ENCODE results near the gene ZEB1. TPM values are rescaled to one million over a fixed set of nuclear protein-coding genes. Genes with fewer than 3 reads are reported as not detected.
"Not testable (repeated sequence)": the region's sequence is repeated elsewhere in the genome, so short reads cannot be mapped to it uniquely, and the experiment has no call there.

Gene ZEB1
- total and polyA plus RNA-seq, 2 of the 4 experiments (the other 2 are of a cell fraction) = 23.7 to 108 TPM

DNA sequence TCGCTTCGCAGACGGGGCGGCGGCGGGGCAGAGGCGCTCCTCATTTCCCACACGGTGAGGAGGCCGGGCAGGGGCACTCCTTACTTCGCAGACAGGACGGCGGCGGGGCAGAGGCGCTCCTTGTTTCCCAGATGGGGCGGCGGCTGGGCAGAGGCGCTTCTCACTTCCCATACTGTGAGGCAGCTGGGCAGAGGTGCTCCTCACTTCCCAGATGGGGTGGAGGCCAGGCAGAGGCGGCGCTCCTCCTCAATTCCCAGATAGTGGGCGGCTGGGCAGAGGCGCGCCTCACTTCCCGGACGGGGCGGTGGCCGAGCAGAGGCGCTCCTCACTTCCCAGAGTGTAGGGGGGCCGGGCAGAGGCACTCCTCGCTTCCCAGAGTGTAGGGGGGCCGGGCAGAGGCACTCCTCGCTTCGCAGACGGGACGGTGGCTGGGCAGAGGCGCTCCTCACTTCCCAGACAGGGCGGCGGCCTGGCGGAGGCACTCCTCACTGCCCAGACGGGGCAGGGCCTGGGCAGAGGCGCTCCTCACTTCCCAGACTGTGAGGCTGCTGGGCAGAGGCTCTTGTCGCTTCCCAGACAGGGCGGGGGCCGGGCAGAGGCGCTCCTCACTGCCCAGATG lies 43.1 kb downstream of the ZEB1 start:
- H3K14ac ChIP-seq (replicated peaks; ENCODE audit: low read depth, low read length) = no peak overlapping the region
- in situ Hi-C loops (cut with MboI; ENCODE audit: low sequenced_read_pairs) (no loop called here), dilution Hi-C loops (cut with HindIII; ENCODE audit: low sequenced_read_pairs, unreplicated experiment) (no loop called here), intact Hi-C loops (cut with micrococcal nuclease) (no loop called here)
- no peak for TF ChIP-seq POLR2A (IDR thresholded peaks at IDR 0.05; ENCODE audit: low read depth, low read length)
- no peak for TF ChIP-seq SMC3 (IDR thresholded peaks at IDR 0.05; ENCODE audit: low read depth, low read length)
- no peak for TF ChIP-seq MAFK (IDR thresholded peaks at IDR 0.05; ENCODE audit: low read depth, low read length)
- H2AFZ ChIP-seq (replicated peaks; ENCODE audit: low read length, poor library complexity) = no peak overlapping the region
- ChIA-PET POLR2A (ENCODE audit: unreplicated experiment) (no interaction called here), CTCF (no interaction called here)
- no peak overlapping the region for H4K91ac ChIP-seq (ENCODE audit: insufficient read depth, low read depth, low read length)
- no peak overlapping the region for H2AK5ac ChIP-seq (ENCODE audit: low read depth, low read length)
- no peak overlapping the region for H2BK20ac ChIP-seq (ENCODE audit: low read depth, low read length)
- no peak for ATAC-seq (ENCODE audit: low read depth)
- no peak for DNase-seq
- H2BK120ac ChIP-seq (ENCODE audit: low read depth, low read length) = no peak overlapping the region
- H2BK5ac ChIP-seq (ENCODE audit: low read depth, low read length, poor library complexity, severe bottlenecking) = no peak overlapping the region
- H3K9ac ChIP-seq (ENCODE audit: low read depth, low read length) = no peak overlapping the region
- no peak overlapping the region for H2AK9ac ChIP-seq (replicated peaks; ENCODE audit: low read depth, low read length, poor library complexity)
- no peak overlapping the region for H3K56ac ChIP-seq (ENCODE audit: extremely low read depth, insufficient read depth, low read length)
- H3K4me1 ChIP-seq (ENCODE audit: control insufficient read depth, insufficient read depth, low read length) = peaks cover 4% of the 10 kb centered on the region
- no peak overlapping the region for H3K18ac ChIP-seq (ENCODE audit: low read depth, low read length)
- no TSS peak for BruUV-seq (replicated peaks)
- H3K4me2 ChIP-seq (ENCODE audit: low read depth, low read length) = no peak overlapping the region
- no peak overlapping the region for H2BK15ac ChIP-seq (ENCODE audit: low read depth, low read length)
- H3K4me3 ChIP-seq (ENCODE audit: insufficient read depth, low read depth, low read length) = no peak overlapping the region
- no peak overlapping the region for H3K4ac ChIP-seq (ENCODE audit: low read depth, low read length)
- no peaks in the 10 kb centered on the region for H3K27me3 ChIP-seq (ENCODE audit: control insufficient read depth, insufficient read depth, low read length)
- H3K79me1 ChIP-seq (ENCODE audit: low read depth in 1 of 2, low read length in 2 of 2) = peaks cover 4 to 43% of the 10 kb centered on the region in 2 experiments
- peaks cover 9% of the 10 kb centered on the region for H3K9me3 ChIP-seq (ENCODE audit: control insufficient read depth, insufficient read depth, low read length)
- H3K27ac ChIP-seq (ENCODE audit: insufficient read depth, low read length) = no peak overlapping the region
- H3K9me1 ChIP-seq (ENCODE audit: insufficient read depth, low read length) = peaks cover 7% of the 10 kb centered on the region
- H3K36me3 ChIP-seq (ENCODE audit: control insufficient read depth, insufficient read depth, low read length) = peaks cover 27% of the 10 kb centered on the region
- no peak overlapping the region for H3K23ac ChIP-seq (ENCODE audit: low read depth, low read length)
- H4K5ac ChIP-seq (ENCODE audit: low read depth, low read length) = no peak overlapping the region
- WGBS, 2 experiments (ENCODE audit: extremely low coverage in 2 of 2, insufficient read length in 1 of 2) = 100% methylated on average over 12 of the region's 44 CpGs; no CpG with 5 or more reads in 1 of the 2 experiments
- peaks cover 81% of the 10 kb centered on the region for H4K20me1 ChIP-seq (ENCODE audit: insufficient read depth, low read length)
- H4K8ac ChIP-seq (ENCODE audit: low read depth in 2 of 2, low read length in 2 of 2) = no peak overlapping the region

DNA sequence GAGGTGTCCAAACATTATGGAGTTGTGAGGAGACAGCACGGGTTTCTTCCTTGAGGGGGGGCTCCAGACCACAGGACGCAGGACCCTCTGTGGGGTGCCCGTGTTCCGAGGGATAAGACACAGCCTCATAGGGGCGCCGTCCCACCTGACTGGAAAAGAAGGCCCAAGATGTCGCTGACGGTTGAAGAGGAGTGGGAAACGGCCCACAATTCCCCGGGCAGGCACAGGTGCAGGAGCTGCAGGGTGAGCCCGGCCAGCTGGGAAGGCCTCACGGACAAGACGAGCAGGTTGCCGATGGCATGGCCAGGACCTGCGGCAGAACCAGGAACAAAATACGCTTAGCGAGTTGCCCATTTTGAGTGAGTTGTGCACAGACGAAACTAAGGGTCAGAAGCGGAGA lies 44.7 kb downstream of the ZEB1 start:
- WGBS, 2 experiments (ENCODE audit: extremely low coverage in 2 of 2, insufficient read length in 1 of 2) = 98% methylated on average over 7 of the region's 19 CpGs; no CpG with 5 or more reads in 1 of the 2 experiments
- H2BK120ac ChIP-seq (ENCODE audit: low read depth, low read length); H3K4me1 ChIP-seq (ENCODE audit: control insufficient read depth, insufficient read depth, low read length); intact Hi-C loops (cut with micrococcal nuclease); H3K56ac ChIP-seq (ENCODE audit: extremely low read depth, insufficient read depth, low read length); H2BK15ac ChIP-seq (ENCODE audit: low read depth, low read length); DNase-seq; H2AFZ ChIP-seq (replicated peaks; ENCODE audit: low read length, poor library complexity); H3K23ac ChIP-seq (ENCODE audit: low read depth, low read length); in situ Hi-C loops (cut with MboI; ENCODE audit: low sequenced_read_pairs); H2BK5ac ChIP-seq (ENCODE audit: low read depth, low read length, poor library complexity, severe bottlenecking); H3K27me3 ChIP-seq (ENCODE audit: control insufficient read depth, insufficient read depth, low read length); H3K4me3 ChIP-seq (ENCODE audit: insufficient read depth, low read depth, low read length); H2AK9ac ChIP-seq (replicated peaks; ENCODE audit: low read depth, low read length, poor library complexity); H4K91ac ChIP-seq (ENCODE audit: insufficient read depth, low read depth, low read length); ATAC-seq (ENCODE audit: low read depth); dilution Hi-C loops (cut with HindIII; ENCODE audit: low sequenced_read_pairs, unreplicated experiment); H4K5ac ChIP-seq (ENCODE audit: low read depth, low read length); H3K14ac ChIP-seq (replicated peaks; ENCODE audit: low read depth, low read length); H3K9ac ChIP-seq (ENCODE audit: low read depth, low read length); H3K4ac ChIP-seq (ENCODE audit: low read depth, low read length); H3K9me3 ChIP-seq (ENCODE audit: control insufficient read depth, insufficient read depth, low read length); POLR2A ChIA-PET (ENCODE audit: unreplicated experiment); H3K18ac ChIP-seq (ENCODE audit: low read depth, low read length); H3K27ac ChIP-seq (ENCODE audit: insufficient read depth, low read length); H3K4me2 ChIP-seq (ENCODE audit: low read depth, low read length); H3K9me1 ChIP-seq (ENCODE audit: insufficient read depth, low read length); H2BK20ac ChIP-seq (ENCODE audit: low read depth, low read length); H4K8ac ChIP-seq (ENCODE audit: low read depth in 2 of 2, low read length in 2 of 2); CTCF ChIA-PET; BruUV-seq (replicated peaks); H2AK5ac ChIP-seq (ENCODE audit: low read depth, low read length): not testable (repeated sequence)
- Histone ChIP-seq H4K20me1 (ENCODE audit: insufficient read depth, low read length) (peaks cover 80% of the 10 kb centered on the region), H3K36me3 (ENCODE audit: control insufficient read depth, insufficient read depth, low read length) (peaks cover 25% of the 10 kb centered on the region), H3K79me1 (ENCODE audit: low read depth in 1 of 2, low read length in 2 of 2) (peaks cover 4 to 42% of the 10 kb centered on the region in 2 experiments)
